ENCODE results near the gene EIF4G3.

The EIF4G3 gene

GRCh38 chr1:20931930-20932436 is 244.7 kb downstream of the EIF4G3 start:
- Histone ChIP-seq H3K4me3 (ENCODE audit: low read length) (no peak overlapping the region), H3K27me3 (ENCODE audit: control insufficient read depth, low read length) (no peaks in the 10 kb centered on the region), H3K4me1 (ENCODE audit: control insufficient read depth, low read length) (no peaks in the 10 kb centered on the region; the same call in 1 of the 2 replicates), H3K79me2 (ENCODE audit: control insufficient read depth, low read length) (no peaks in the 10 kb centered on the region), H3K9me3 (ENCODE audit: control insufficient read depth, insufficient read depth, low read length) (no peaks in the 10 kb centered on the region), H3F3A (ENCODE audit: control insufficient read depth, insufficient read depth) (no peaks in the 10 kb centered on the region), H4K20me1 (ENCODE audit: control insufficient read depth, insufficient read depth, low read depth, low read length) (no peaks in the 10 kb centered on the region), H3K4me2 (ENCODE audit: low read length) (no peak overlapping the region), H3K9me2 (replicated peaks; ENCODE audit: control insufficient read depth, low read length) (no peaks in the 10 kb centered on the region), H3K27ac (ENCODE audit: low read depth, low read length) (no peak overlapping the region), H3K36me3 (ENCODE audit: control insufficient read depth, low read length) (peaks cover 8% of the 10 kb centered on the region; the same call in 1 of the 2 replicates)
- no peak for TF ChIP-seq EZH2phosphoT487 (IDR thresholded peaks at IDR 0.05; ENCODE audit: borderline replicate concordance, low read length)
- TF ChIP-seq, protein P1, sequence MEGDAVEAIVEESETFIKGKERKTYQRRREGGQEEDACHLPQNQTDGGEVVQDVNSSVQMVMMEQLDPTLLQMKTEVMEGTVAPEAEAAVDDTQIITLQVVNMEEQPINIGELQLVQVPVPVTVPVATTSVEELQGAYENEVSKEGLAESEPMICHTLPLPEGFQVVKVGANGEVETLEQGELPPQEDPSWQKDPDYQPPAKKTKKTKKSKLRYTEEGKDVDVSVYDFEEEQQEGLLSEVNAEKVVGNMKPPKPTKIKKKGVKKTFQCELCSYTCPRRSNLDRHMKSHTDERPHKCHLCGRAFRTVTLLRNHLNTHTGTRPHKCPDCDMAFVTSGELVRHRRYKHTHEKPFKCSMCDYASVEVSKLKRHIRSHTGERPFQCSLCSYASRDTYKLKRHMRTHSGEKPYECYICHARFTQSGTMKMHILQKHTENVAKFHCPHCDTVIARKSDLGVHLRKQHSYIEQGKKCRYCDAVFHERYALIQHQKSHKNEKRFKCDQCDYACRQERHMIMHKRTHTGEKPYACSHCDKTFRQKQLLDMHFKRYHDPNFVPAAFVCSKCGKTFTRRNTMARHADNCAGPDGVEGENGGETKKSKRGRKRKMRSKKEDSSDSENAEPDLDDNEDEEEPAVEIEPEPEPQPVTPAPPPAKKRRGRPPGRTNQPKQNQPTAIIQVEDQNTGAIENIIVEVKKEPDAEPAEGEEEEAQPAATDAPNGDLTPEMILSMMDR (IDR thresholded peaks at IDR 0.05; ENCODE audit: low read depth, low read length, poor library complexity, severe bottlenecking) = no peak

DNA sequence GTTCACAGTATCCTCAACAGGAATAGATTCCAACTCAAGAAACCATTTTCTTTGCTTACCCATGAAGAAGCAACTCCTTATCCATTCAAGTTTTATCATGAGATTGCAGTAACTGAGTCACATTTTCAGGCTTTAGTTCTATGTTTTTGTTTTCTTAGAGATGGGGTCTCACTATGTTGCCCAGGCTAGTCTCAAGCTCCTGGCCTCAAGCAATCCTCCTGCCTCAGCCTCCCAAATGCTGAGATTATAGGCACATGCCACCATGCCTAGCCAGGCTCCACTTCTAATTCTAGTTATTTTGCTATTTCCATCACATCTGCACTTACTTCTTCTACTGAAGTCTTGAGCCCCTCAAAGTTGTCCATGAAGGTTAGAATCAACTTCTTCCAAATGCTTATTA is 246.3 kb downstream of the EIF4G3 start:
- Histone ChIP-seq H3K9me3 (ENCODE audit: control insufficient read depth, insufficient read depth, low read length) (no peaks in the 10 kb centered on the region), H3K79me2 (ENCODE audit: control insufficient read depth, low read length) (no peaks in the 10 kb centered on the region), H3K4me3 (ENCODE audit: low read length) (no peak overlapping the region), H3K27me3 (ENCODE audit: control insufficient read depth, low read length) (no peaks in the 10 kb centered on the region), H3K9me2 (replicated peaks; ENCODE audit: control insufficient read depth, low read length) (no peaks in the 10 kb centered on the region), H3K4me2 (ENCODE audit: low read length) (no peak overlapping the region), H3F3A (ENCODE audit: control insufficient read depth, insufficient read depth) (no peaks in the 10 kb centered on the region), H4K20me1 (ENCODE audit: control insufficient read depth, insufficient read depth, low read depth, low read length) (no peaks in the 10 kb centered on the region), H3K4me1 (ENCODE audit: control insufficient read depth, low read length) (no peaks in the 10 kb centered on the region; the same call in 1 of the 2 replicates), H3K27ac (ENCODE audit: low read depth, low read length) (no peak overlapping the region), H3K36me3 (ENCODE audit: control insufficient read depth, low read length) (peaks cover 8% of the 10 kb centered on the region; the same call in 1 of the 2 replicates)
- TF ChIP-seq, protein P1 (IDR thresholded peaks at IDR 0.05; ENCODE audit: low read depth, low read length, poor library complexity, severe bottlenecking) = no peak
- TF ChIP-seq EZH2phosphoT487 (IDR thresholded peaks at IDR 0.05; ENCODE audit: borderline replicate concordance, low read length) = no peak

GRCh38 chr1:20928146-20928545 is 248.6 kb downstream of the EIF4G3 start:
- Histone ChIP-seq H3K27ac (ENCODE audit: low read depth, low read length) (no peak overlapping the region), H4K20me1 (ENCODE audit: control insufficient read depth, insufficient read depth, low read depth, low read length) (no peaks in the 10 kb centered on the region), H3K4me2 (ENCODE audit: low read length) (no peak overlapping the region), H3F3A (ENCODE audit: control insufficient read depth, insufficient read depth) (no peaks in the 10 kb centered on the region), H3K4me1 (ENCODE audit: control insufficient read depth, low read length) (no peaks in the 10 kb centered on the region; the same call in 1 of the 2 replicates), H3K9me3 (ENCODE audit: control insufficient read depth, insufficient read depth, low read length) (no peaks in the 10 kb centered on the region), H3K79me2 (ENCODE audit: control insufficient read depth, low read length) (no peaks in the 10 kb centered on the region), H3K4me3 (ENCODE audit: low read length) (no peak overlapping the region), H3K27me3 (ENCODE audit: control insufficient read depth, low read length) (no peaks in the 10 kb centered on the region), H3K9me2 (replicated peaks; ENCODE audit: control insufficient read depth, low read length) (no peaks in the 10 kb centered on the region), H3K36me3 (ENCODE audit: control insufficient read depth, low read length) (peaks cover 8% of the 10 kb centered on the region; the same call in 1 of the 2 replicates)
- TF ChIP-seq, protein P1 (IDR thresholded peaks at IDR 0.05; ENCODE audit: low read depth, low read length, poor library complexity, severe bottlenecking) = no peak
- TF ChIP-seq EZH2phosphoT487 (IDR thresholded peaks at IDR 0.05; ENCODE audit: borderline replicate concordance, low read length) = no peak
